HL-60 (cell line): ENCODE results near the gene SLC15A3.

Experiments
- DNase-seq, 2 experiments: peaks; one replicate each; pipeline ENCODE4 v3.0.0-alpha.2; 2010 to 2020; ENCODE audit warnings: low read depth in 1 of 2, low spot score in 1 of 2
- H3K27ac ChIP-seq: fragments of 250-450 bp; sonication (Bioruptor Pico); replicated peaks from 2 replicates; pipeline ENCODE4 v1.5.1; 2020; ENCODE audit warnings: mild to moderate bottlenecking, moderate library complexity
- H3K27me3 ChIP-seq: fragments of 250-450 bp; sonication (Bioruptor Pico); 2 replicates; pipeline ENCODE4 v1.5.1; 2021; ENCODE audit warnings: mild to moderate bottlenecking, moderate library complexity; ENCODE audit not compliant: insufficient read depth, poor library complexity, severe bottlenecking
- H3K4me3 ChIP-seq: replicated peaks from 2 replicates; pipeline ENCODE4 v1.5.1; 2011; ENCODE audit warnings: mild to moderate bottlenecking, control low read depth, low read length; ENCODE audit not compliant: insufficient read depth
- CTCF ChIP-seq: IDR thresholded peaks from one replicate; pipeline ENCODE4 v1.5.1; 2011; ENCODE audit warnings: low read length, control low read depth, inconsistent platforms; ENCODE audit not compliant: insufficient read depth
- GABPA ChIP-seq: IDR thresholded peaks from 2 replicates; pipeline ENCODE4 v1.6.1; 2012; ENCODE audit warnings: low read depth
- POLR2AphosphoS5 ChIP-seq: IDR thresholded peaks from 2 replicates; pipeline ENCODE4 v1.6.1; 2012; ENCODE audit warnings: low read depth
- REST ChIP-seq: IDR thresholded peaks from 2 replicates; pipeline ENCODE4 v1.6.1; 2012; ENCODE audit warnings: low read depth; ENCODE audit not compliant: insufficient replicate concordance
- SPI1 ChIP-seq: IDR thresholded peaks from 2 replicates; pipeline ENCODE4 v1.6.1; 2012; ENCODE audit warnings: low read depth, mild to moderate bottlenecking, borderline replicate concordance

Gene SLC15A3

GRCh38 chr11:60923326-60923725 is 28.6 kb downstream of the SLC15A3 start:
- TF ChIP-seq CTCF, result no peak
- TF ChIP-seq GABPA, result no peak
- no peak for TF ChIP-seq POLR2AphosphoS5
- no peak for TF ChIP-seq REST
- DNase-seq, result no peak
- Histone ChIP-seq H3K27ac (no peak overlapping the region), H3K27me3 (peaks cover 28% of the 10 kb centered on the region), H3K4me3 (no peak overlapping the region)

- Histone ChIP-seq H3K27me3 (peaks cover 28% of the 10 kb centered on the region), H3K27ac (no peak overlapping the region), H3K4me3 (no peak overlapping the region)
- TF ChIP-seq POLR2AphosphoS5 (no peak), GABPA (no peak), REST (no peak), CTCF (no peak), SPI1 (no peak)
- no peak for DNase-seq
Measured at GRCh38 chr11:60922906-60923305, 29.1 kb downstream of the SLC15A3 start.

- no peak for TF ChIP-seq CTCF
- no peak for TF ChIP-seq REST
- no peak for TF ChIP-seq POLR2AphosphoS5
- TF ChIP-seq GABPA, result no peak
- no peak for TF ChIP-seq SPI1
- Histone ChIP-seq H3K4me3 (no peak overlapping the region), H3K27ac (no peak overlapping the region), H3K27me3 (peaks cover 27% of the 10 kb centered on the region)
- DNase-seq, result no peak
Measured at GRCh38 chr11:60921777-60922335, 30.1 kb downstream of the SLC15A3 start.
